K562 treated with DMSO at 1 percent for 48 hours (cell line): ENCODE data around the gene PLXNA1. TPM values are rescaled to one million over a fixed set of nuclear protein-coding genes. Genes with fewer than 3 reads are reported as not detected.

ENCODE experiments used
- total RNA-seq: library from RNA; unstranded; fragments of 300-600 nt; gene quantifications from 2 replicates; pipeline ENCODE4 v1.2.3, GENCODE V29; 2022; ENCODE audit warnings: low replicate concordance; ENCODE audit errors: extremely low read depth

Gene PLXNA1
- total RNA-seq, result 37.9 TPM in 1 of 2 replicates, not detected in the other

DNA sequence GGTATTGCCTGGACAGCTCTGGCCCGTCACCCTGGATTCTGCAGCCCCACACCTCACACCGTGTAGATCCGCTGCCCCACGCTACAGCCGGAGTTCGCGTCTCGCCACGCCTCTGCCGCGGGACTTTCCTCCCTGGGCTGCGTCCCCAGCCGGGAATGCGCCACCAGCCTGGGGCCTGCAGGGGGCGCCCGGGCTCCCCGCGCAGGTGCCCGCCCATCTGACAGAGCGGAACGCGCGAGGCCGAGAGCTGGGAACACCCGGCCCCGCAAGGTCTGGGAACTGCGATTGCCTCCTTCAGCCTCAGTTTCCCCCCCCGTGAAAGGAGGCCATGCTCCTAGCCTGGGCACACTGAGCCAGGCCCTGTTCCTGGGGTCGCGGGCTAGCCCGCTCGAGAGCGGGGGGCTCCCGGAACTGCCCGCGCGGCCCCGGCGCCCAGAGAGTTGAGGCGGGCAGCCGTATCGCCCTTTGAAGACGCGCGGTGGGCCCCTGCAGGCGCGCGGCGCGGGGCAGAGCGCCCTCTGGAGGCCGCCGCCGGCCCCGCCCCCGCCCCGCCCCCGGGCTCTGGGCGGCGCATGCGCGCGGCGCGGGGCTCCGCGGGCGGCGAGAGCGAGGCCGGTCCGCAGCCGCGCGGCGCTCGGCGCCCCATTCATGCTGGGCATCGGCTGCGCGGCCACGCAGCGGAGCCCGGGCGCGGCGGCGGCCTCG lies at the start of gene PLXNA1:
Gene PLXNA1 (plus strand): TSS at position 645 of the 705 bp plus-strand sequence. CDS start 5,479 bp downstream, outside the sequence.

Other genes starting within 250 kb of the PLXNA1 start
- gene PRR23E, start 210.0 kb downstream of the PLXNA1 start, total RNA-seq, result not detected in 2 replicates